ENCODE measurements around the gene DCLK3.

The DCLK3 gene

GRCh38 chr3:36763850-36764703, at the start of gene DCLK3:
TSS of gene DCLK3 (minus strand) at chr3:36764553. CDS start at chr3:36764263, 290 bp downstream.
- no peak for DNase-seq

GRCh38 chr3:36813305-36813704, 49.0 kb upstream of the DCLK3 start:
- DNase-seq: no peak

DNA sequence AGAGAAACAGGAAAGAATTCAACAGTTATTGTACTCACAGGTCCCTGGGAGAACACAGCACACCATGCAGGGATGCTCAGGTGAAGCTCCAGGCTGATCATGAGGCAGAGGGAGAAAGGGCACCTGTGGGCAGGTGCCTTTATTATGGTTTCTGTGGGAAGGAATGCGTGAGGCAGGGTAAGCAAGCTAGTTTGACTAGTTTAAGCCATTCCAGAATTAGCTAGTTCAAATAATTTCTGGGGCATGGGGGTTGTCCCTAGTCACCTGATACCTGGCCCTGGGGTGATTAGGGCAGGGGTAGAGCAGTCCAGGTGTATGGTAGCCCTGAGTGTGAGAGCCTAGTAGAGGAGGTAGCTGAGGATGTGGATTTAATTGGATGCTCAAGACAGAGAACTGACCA, 47.9 kb upstream of the DCLK3 start:
- no peak for DNase-seq

GRCh38 chr3:36811768-36812167, 47.4 kb upstream of the DCLK3 start:
- no peak for DNase-seq

DNA sequence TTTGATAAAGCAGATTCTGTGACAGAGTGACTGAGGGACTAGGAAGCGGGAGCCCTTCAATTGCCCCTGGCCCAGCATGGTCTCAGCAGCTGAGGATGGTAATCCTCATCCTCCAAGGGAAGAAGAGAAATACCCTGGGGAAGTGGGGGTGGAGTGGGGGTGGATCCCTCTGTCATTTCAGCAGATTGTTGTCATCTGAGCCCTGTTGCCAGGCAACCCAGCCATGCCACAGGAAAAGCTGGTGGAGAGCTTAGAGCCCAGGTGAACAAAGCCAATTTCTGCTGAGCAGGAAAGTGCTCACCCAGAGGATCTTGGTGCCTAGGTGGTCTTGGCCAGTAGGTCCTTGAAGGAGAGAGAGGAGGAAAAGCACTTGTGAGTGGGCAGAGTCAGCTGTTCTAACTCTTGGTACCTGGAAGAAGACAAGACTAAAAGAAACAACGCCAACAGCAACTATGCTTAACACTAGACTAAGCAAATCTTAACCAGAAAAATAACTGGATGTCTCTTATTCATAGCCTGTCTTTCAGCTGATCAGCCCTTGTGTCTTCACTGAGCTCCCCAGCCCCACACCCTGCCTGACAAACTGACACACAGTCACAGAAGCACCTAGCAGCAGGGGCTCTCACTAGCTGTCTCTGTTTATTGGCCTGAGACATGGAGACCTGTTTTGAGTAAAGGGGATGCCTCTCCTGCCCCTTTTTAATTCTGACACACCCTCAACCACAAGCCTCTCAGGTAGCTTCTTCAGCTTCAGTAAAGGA, 40.1 kb upstream of the DCLK3 start:
- DNase-seq: no peak

GRCh38 chr3:36803091-36803791, 38.9 kb upstream of the DCLK3 start:
- no peak for DNase-seq

DNA sequence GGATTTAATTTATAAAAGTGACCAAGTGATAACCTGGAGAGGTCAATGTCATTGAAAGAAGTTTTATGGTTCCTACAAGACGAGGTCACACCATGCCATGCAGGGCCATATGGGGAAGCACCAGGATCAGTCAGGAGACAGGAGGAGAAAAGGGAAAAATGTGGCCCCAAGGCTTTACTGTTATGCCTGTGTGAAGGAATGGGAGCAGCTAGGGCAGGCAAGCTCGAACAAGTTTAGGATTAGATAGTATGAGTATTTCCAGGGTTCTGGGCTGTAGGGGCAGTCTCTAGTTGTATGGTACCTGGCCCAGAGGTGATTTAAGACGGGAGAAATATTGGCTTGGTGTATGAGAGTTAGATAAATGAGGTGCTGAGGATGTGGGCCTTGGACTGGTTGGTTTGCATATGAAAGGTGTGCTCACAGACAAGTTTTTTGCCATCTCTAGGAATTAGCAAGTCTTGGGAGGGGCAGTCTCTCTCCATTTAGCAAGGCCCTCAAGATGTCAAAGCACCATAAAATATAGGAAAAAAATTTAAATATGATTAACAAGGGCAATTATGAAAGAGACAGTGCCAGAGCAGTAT, 36.3 kb upstream of the DCLK3 start:
- no peak for DNase-seq

DNA sequence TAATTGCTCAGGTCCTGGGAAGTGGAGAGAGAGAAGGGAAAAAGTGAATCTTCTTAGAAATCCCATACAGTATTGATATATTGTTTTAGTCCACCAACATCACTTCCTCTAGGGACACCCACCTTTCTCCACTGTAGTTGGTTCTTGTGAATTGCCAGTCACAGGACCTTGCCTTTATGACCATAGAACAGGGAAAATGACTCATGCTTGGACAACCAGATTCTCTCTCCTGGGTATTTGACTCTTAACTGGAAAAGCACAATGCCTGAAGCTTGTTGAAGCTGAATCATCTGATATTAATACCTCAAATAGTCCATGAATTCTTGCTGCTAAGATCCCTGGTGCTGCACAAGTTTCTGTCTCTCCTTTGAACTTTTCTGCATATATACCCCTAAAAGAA, 32.5 kb upstream of the DCLK3 start:
- no peak for DNase-seq

GRCh38 chr3:36796161-36796560, 31.8 kb upstream of the DCLK3 start:
- DNase-seq: no peak

DNA sequence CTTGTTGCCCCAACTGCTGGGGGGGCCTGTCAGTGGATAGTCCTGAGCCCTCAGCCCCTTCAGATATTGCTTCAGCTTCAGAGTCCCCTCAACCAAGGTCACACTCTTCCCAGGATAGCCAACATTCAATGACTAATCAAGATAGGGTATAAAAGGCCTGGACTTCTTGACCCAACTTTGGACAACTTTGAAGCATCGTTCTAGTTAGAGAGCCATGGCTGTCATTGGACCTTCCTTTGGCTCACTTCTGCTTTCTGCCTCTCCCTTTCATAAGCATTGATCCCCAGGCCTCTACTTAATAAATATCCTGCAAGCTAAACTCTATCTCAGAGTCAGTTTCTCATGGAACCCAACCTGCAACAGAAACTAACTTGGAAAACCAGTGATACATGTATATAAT, 31.3 kb upstream of the DCLK3 start:
- DNase-seq: no peak

DNA sequence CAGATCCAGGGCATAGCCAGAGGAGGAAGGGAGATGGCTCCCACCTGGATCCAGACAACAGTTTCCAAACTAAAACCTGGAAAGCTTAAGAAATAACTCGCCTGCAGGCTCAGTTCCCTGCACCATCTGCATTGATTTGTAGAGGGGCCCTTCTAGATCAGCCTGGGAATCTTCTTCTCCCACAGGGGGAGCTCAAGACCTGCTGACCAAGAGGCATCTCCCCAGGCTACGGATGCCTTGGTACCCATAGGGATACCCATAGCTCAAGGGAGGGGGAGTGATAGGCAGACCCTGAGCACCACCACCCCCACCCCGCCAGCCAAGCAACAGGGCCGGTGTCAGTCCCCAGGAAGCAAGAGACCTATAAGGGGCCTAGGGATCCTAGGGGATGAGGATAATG, 28.0 kb upstream of the DCLK3 start:
- no peak for DNase-seq

- no peak for DNase-seq
These were observed 26.4 kb upstream of the DCLK3 start for GRCh38 chr3:36790765-36791164.

GRCh38 chr3:36786921-36787890, 22.9 kb upstream of the DCLK3 start:
- DNase-seq: no peak

DNA sequence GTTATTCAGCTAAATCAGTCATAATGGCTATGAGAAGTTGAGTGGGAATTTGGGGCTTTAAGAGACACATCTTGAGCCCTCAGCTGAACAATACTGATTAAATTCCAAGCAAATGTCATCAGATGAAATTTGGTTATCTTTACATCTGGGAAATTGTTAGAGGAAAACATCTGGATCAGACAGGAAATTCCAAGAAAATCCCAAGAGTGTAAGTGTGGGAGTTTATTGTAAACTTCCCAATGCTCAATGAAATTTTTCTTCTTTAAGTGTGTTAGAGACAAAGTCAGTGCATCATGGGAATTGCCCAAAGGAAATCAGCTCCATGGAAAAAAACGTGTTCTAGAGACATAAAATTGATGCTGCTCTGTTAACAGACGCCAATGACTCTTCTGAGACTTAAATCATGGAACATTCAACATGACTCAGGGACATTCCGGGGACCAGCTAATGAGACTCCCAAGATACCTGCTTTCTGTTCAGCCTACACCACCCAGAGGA, 19.8 kb upstream of the DCLK3 start:
- no peak for DNase-seq

- no peak for DNase-seq
These were observed 13.3 kb upstream of the DCLK3 start for GRCh38 chr3:36777424-36778218.

DNA sequence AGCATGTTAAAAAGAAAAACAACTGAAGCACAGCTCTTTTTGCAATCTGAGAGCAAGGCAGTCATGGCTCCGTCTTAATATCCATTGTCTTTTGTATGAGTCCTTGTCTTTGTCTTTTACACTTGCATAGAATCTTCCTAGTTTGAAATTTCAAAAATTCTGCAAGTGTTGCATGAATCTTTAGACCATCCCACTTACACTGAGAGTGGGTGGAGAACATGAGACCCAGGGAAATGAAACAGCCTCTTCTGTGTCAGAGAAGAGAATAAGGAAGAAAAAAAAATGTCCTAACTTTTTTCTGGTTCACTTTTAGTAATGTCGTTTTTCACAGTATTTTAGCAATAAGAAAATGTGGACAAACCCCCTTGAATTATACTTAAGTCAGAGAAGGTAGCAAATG, 12.1 kb upstream of the DCLK3 start:
- DNase-seq: no peak

GRCh38 chr3:36774052-36774451, 9.7 kb upstream of the DCLK3 start:
- no peak for DNase-seq

GRCh38 chr3:36771931-36772330, 7.6 kb upstream of the DCLK3 start:
- no peak for DNase-seq

DNA sequence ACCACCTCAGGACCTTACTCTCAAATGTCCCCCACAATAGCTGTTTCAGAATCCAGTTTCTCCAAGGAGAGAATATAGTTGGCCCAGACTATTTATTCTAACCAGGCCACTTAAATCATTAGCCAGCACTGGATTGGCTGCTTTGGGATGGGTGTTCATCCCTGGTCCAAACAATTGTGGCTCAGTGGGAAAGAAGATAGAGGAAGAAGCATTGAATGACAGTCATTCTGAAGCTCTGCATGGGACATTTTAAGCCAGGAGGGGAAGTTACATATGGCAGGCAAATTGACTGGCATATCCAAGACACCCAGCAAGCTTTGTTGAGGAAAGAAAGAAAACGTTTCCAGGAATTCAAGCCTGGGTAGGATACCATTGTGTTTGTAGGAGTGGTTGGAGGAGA, 5.6 kb upstream of the DCLK3 start:
- no peak for DNase-seq

DNA sequence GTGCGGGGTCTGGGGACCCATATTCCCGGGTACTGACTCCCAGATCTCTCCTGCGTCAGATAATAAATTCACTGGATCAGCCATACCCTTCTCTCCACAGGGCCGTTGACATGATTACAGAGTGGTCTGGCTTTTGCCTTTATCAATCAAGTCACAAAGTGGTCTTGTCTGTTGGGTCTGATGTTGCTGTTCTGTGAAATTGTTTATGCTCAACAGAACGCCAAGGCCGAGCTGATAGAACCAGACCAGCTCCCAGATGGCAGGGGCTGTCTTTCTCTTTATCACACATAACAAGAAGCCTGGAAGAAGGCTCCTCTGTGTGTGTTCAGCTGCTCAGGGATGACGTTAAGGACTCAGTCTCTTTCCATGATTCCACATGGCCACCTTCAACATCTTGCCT, 751 bp upstream of the DCLK3 start:
- DNase-seq: no peak

DNA sequence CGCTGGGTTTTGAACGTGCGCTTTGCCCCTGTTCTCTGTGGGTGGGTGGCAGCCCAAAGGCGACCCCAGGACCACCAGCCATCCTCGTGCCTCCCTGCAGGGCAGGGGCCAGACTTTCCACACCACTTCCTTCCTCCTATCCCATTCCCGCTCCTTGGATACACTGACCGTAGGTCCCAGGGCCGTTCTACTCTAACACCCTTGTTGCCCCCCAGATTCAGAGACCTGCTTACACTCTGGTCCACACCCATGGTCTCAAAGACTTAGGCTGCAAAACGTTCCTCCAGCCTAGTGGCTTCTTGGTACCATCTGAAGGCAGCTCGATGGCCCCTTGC, 318 bp upstream of the DCLK3 start:
- no peak for DNase-seq

All from activated CD8-positive, alpha-beta memory T cell treated with anti-CD3 and anti-CD28 coated beads for 24 hours (primary cell).